ENCODE measurements around the gene SORCS1. TPM values are rescaled to one million over a fixed set of nuclear protein-coding genes. Genes with fewer than 3 reads are reported as not detected.
A peak's percentile ranks its signal among the peaks of the same experiment; 100 is the strongest.

The SORCS1 gene
- polyA plus RNA-seq, 1 of the 3 experiments (the other 2 are of a cell fraction) = 0.66 TPM

GRCh38 chr10:106996510-106996909, 168.0 kb downstream of the SORCS1 start (continued):
- TF ChIP-seq USF2 (IDR thresholded peaks at IDR 0.05; ENCODE audit: borderline replicate concordance, low read depth, low read length) = no peak
- no peak for TF ChIP-seq USF1 (IDR thresholded peaks at IDR 0.05; ENCODE audit: borderline replicate concordance, low read depth)
- TF ChIP-seq NFIC (IDR thresholded peaks at IDR 0.05; ENCODE audit: borderline replicate concordance) = no peak
- no peak for TF ChIP-seq TAF1 (IDR thresholded peaks at IDR 0.05; ENCODE audit: borderline replicate concordance, low read depth, low read length)
- TF ChIP-seq FOXJ3 (CRISPR knock-in tag; IDR thresholded peaks at IDR 0.05) = peak; percentile 62; the same call in 1 of the 2 replicates
- TF ChIP-seq IRF3 (IDR thresholded peaks at IDR 0.05; ENCODE audit: low read depth, low read length) = no peak
- no peak for TF ChIP-seq POLR2AphosphoS5 (IDR thresholded peaks at IDR 0.05; ENCODE audit: low read depth, low read length)
- peak; percentile 93 for TF ChIP-seq GATA2 (CRISPR knock-in tag; IDR thresholded peaks at IDR 0.05)
- TF ChIP-seq MAX (IDR thresholded peaks at IDR 0.05; ENCODE audit: low read depth) = no peak
- TF ChIP-seq EZH2phosphoT487 (IDR thresholded peaks at IDR 0.05; ENCODE audit: borderline replicate concordance, low read depth) = no peak
- peak in 1 of 2 experiments; percentile 83; a peak in 2 of 4 replicates for TF ChIP-seq EP300 (IDR thresholded peaks at IDR 0.05; ENCODE audit: borderline replicate concordance in 1 of 2, low read depth in 1 of 2, low read length in 1 of 2)
- TF ChIP-seq GABPA (IDR thresholded peaks at IDR 0.05; ENCODE audit: low read depth) = no peak
- no peak for TF ChIP-seq TCF12 (IDR thresholded peaks at IDR 0.05)
- no peak for TF ChIP-seq REST (IDR thresholded peaks at IDR 0.05; ENCODE audit: low read depth, low read length)
- no peak for TF ChIP-seq JUND (IDR thresholded peaks at IDR 0.05)
- no peak for TF ChIP-seq TEAD4 (IDR thresholded peaks at IDR 0.05; ENCODE audit: borderline replicate concordance, insufficient read depth)
- TF ChIP-seq RAD21 (IDR thresholded peaks at IDR 0.05; ENCODE audit: low read length) = peak; percentile 37
- no peak for TF ChIP-seq FOSL2 (IDR thresholded peaks at IDR 0.05; ENCODE audit: borderline replicate concordance, low read depth)
- no peak for TF ChIP-seq YY1 (IDR thresholded peaks at IDR 0.05; ENCODE audit: low read depth)
- no peak for TF ChIP-seq PBX3 (IDR thresholded peaks at IDR 0.05)
